ENCODE data around the gene ADGRE2. TPM values are rescaled to one million over a fixed set of nuclear protein-coding genes. Genes with fewer than 3 reads are reported as not detected.
"Not testable (repeated sequence)": the region's sequence is repeated elsewhere in the genome, so short reads cannot be mapped to it uniquely, and the experiment has no call there.

ADGRE2 gene
- total RNA-seq, 1 donor from 2014 or later: not detected

- H3K4me3 Mint-ChIP-seq: no peak overlapping the region
- H3K36me3 Mint-ChIP-seq (ENCODE audit: low read depth): no peaks in the 10 kb centered on the region
- no peak overlapping the region for H3K27ac Mint-ChIP-seq (ENCODE audit: unreplicated experiment)
- DNase-seq (ENCODE audit: low read depth, low spot score): no peak
- no peaks in the 10 kb centered on the region for H3K9me3 Mint-ChIP-seq
- H3K27me3 Mint-ChIP-seq (ENCODE audit: low read depth): peaks cover 50% of the 10 kb centered on the region
- no peak for TF ChIP-seq CTCF (conservative IDR thresholded peaks at IDR 0.05)
- H3K4me1 Mint-ChIP-seq: no peaks in the 10 kb centered on the region
Observed at GRCh38 chr19:14809272-14810057, 31.1 kb upstream of the ADGRE2 start.

GRCh38 chr19:14804765-14805164 is 26.4 kb upstream of the ADGRE2 start:
- DNase-seq (ENCODE audit: low read depth, low spot score): no peak
- no peaks in the 10 kb centered on the region for H3K4me1 Mint-ChIP-seq
- TF ChIP-seq CTCF (conservative IDR thresholded peaks at IDR 0.05): no peak
- no peak overlapping the region for H3K27ac Mint-ChIP-seq (ENCODE audit: unreplicated experiment)
- no peak overlapping the region for H3K4me3 Mint-ChIP-seq
- H3K36me3 Mint-ChIP-seq (ENCODE audit: low read depth): no peaks in the 10 kb centered on the region
- H3K9me3 Mint-ChIP-seq: no peaks in the 10 kb centered on the region
- H3K27me3 Mint-ChIP-seq (ENCODE audit: low read depth): peaks cover 58% of the 10 kb centered on the region

GRCh38 chr19:14798760-14799159 is 20.4 kb upstream of the ADGRE2 start:
- Mint-ChIP-seq H3K27me3 (ENCODE audit: low read depth) (peaks cover 59% of the 10 kb centered on the region), H3K27ac (ENCODE audit: unreplicated experiment) (no peak overlapping the region), H3K4me1 (no peaks in the 10 kb centered on the region), H3K9me3 (peaks cover 2% of the 10 kb centered on the region), H3K4me3 (no peak overlapping the region), H3K36me3 (ENCODE audit: low read depth) (no peaks in the 10 kb centered on the region)
- DNase-seq (ENCODE audit: low read depth, low spot score): no peak
- no peak for TF ChIP-seq CTCF (conservative IDR thresholded peaks at IDR 0.05)

- H3K36me3 Mint-ChIP-seq (ENCODE audit: low read depth): no peaks in the 10 kb centered on the region
- H3K27me3 Mint-ChIP-seq (ENCODE audit: low read depth): peaks cover 66% of the 10 kb centered on the region
- H3K9me3 Mint-ChIP-seq: peaks cover 2% of the 10 kb centered on the region
- TF ChIP-seq CTCF (conservative IDR thresholded peaks at IDR 0.05): no peak
- DNase-seq (ENCODE audit: low read depth, low spot score): no peak
- no peak overlapping the region for H3K27ac Mint-ChIP-seq (ENCODE audit: unreplicated experiment)
- no peak overlapping the region for H3K4me3 Mint-ChIP-seq
- H3K4me1 Mint-ChIP-seq: no peaks in the 10 kb centered on the region
Observed at GRCh38 chr19:14796021-14796420, 17.7 kb upstream of the ADGRE2 start.

GRCh38 chr19:14795078-14795721 is 16.8 kb upstream of the ADGRE2 start:
- no peak overlapping the region for H3K4me3 Mint-ChIP-seq

GRCh38 chr19:14792250-14792649 is 13.9 kb upstream of the ADGRE2 start:
- not testable (repeated sequence) for H3K4me3 Mint-ChIP-seq; H3K27ac Mint-ChIP-seq (ENCODE audit: unreplicated experiment); DNase-seq (ENCODE audit: low read depth, low spot score); H3K36me3 Mint-ChIP-seq (ENCODE audit: low read depth); H3K4me1 Mint-ChIP-seq; H3K9me3 Mint-ChIP-seq
- peaks cover 56% of the 10 kb centered on the region for H3K27me3 Mint-ChIP-seq (ENCODE audit: low read depth)

More at GRCh38 chr19:14795078-14795721, 16.8 kb upstream of the ADGRE2 start:
- no peaks in the 10 kb centered on the region for H3K4me1 Mint-ChIP-seq
- H3K27me3 Mint-ChIP-seq (ENCODE audit: low read depth): peaks cover 64% of the 10 kb centered on the region
- DNase-seq (ENCODE audit: low read depth, low spot score): no peak
- H3K36me3 Mint-ChIP-seq (ENCODE audit: low read depth): no peaks in the 10 kb centered on the region
- H3K27ac Mint-ChIP-seq (ENCODE audit: unreplicated experiment): no peak overlapping the region
- peaks cover 2% of the 10 kb centered on the region for H3K9me3 Mint-ChIP-seq
- no peak for TF ChIP-seq CTCF (conservative IDR thresholded peaks at IDR 0.05)

Measured in neural crest cell (in vitro differentiated cells).